GM18498 (cell line): ENCODE results near the gene MLEC.

Experiments used
- ATAC-seq: cut with Tn5 transposase; IDR thresholded peaks from one replicate; pipeline ENCODE4 v1.9.1; 2021; ENCODE audit warnings: mild to moderate bottlenecking, moderate library complexity; ENCODE audit not compliant: unreplicated experiment

The MLEC gene

DNA sequence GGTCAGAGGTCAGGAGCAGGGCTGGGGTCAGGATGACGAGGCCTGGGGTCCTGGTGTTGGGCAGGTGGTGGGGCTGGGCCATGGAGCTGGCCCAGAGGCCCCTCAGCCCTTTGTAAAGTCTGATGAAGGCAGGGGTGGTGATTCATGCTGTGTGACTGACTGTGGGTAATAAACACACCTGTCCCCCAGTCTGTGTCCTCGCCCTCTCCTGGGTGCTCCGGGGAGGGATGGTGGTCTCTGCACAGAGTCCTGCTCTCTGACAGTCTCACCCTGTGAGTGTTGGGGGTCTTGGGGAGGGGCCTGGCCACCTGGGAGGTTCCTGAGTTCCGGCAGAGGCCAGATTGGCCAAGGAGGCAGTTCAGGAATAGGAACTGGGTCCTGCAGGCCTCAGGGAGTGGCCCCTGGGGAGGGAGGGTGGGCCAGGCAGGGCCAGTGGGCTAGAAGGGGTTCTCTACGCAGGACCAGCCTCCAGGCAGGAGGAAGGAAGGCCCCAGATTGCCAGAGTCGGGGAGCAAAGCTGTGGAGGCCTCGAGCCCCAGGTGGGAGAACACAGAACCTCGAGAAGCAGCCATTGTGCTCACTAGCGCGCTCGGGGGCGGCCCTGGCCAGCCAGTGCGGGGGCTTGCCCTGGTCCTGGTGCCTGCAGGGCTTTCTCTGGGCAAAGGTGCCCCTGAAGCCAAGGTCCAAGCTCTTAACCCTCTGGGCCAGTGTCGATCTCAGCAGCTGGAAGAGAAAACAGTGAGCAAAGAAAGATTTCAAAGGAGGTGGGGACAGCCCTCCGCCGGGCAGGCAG is 53.1 kb downstream of the MLEC start:
- no peak for ATAC-seq

DNA sequence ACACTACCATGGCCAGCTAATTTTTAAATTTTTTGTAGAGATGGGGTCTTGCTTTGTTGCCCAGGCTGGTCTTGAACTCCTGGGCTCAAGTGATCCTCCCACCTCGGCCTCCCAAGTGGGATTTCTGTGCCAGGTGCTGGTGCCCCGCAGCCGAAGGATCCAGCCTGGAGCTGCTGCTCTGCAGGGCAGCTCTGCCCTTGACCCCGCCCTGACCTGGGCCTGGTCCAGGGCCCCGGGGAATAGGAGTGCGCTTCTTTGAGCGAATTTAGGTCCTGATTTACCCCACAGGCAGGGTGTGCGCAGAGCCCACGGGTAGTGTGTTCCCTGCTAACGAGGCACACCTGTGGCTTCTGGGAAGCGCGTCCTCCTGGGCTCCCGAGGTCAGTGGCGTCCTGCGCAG is 53.9 kb downstream of the MLEC start:
- no peak for ATAC-seq

DNA sequence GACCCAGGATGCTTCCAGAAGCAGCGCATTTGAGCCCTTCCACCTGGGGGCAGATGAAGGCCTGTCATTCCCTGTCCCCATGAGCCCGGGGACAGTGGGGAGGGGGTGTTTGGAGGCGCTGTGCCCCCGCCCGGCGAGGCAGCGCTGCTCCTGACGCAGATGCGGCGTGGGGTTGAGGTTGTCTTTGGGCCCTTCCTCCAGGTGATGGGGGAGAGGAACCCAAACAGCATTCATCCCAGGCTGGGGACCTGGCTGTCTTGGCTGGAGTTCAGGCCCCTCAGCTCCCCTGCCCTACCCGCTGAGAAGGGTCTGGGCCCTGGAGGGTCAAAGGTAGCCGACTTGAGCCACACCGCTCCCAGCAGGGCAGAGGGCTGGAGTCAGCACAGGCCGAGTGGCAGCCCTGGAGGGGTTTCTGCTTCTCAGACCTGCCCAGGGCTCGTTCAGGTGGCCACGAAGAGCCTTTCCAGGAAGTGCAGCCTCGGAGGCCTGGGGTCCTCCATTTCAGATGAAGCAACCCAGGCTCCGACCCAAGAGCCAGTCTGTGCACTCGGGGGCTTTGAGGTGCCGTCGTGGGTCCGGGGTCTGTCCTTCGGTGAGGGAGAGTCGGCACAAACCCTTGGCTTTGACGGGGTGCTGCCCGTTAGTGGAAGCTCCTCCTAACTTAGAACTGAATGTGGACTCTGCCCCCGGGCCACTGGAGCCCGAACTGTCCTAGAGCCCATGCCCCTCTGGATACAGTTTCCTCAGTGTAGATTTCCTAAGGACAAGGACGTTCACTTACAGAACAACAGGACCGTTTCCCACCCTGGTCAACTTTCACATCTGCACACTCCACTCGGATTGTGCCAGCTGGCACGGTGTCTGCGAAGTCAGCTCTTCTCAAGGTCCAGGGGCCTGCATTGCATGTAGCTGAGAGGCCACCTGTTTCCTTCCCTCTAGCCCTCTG is 54.8 kb downstream of the MLEC start:
- no peak for ATAC-seq

DNA sequence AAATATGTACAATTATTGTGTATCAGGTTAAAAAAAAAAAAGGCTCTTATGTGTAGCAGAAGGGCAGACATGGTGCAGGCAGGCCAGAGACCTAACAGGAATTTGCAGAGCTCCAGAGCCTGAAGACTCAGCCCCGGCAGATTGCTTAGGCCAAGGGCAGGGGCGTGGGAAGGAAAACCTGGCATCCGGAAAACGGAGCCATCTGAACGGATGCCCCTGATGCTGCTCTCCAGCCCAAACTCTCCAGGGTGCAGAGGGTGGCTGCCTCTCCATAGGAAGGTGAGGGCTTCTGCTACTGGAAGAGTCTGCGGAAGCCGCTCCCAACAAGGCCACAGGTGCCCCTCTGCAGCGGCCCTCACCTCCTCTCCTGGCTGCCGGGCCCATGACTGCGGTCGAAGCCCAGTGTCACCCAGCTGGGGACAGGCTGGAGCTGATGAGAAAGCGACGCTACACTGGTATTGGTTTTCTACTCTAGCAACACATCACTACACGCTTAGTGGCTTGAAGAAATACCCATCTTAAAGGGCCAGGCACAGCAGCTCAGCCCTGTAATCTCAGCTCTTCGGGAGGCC is 58.1 kb downstream of the MLEC start:
- no peak for ATAC-seq

DNA sequence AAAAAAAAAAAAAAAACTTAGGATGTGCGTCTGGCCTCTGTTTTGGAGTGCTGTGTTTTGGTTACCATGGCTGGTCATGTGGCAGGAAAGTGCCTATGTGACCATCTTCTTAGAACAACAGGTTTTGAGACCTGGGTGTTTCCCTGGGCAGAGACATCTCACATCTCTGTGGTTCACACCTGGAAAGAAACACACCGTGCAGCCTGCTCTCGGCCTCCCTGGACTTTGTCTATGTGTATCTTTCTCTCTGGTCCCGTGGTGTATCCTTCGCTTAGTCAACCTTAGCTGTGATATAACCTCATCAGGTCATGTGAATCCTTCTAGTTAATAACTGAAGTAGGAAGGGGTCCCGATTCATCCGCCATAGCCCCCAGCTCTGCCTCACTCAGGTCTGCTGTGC is 61.3 kb downstream of the MLEC start:
- no peak for ATAC-seq

DNA sequence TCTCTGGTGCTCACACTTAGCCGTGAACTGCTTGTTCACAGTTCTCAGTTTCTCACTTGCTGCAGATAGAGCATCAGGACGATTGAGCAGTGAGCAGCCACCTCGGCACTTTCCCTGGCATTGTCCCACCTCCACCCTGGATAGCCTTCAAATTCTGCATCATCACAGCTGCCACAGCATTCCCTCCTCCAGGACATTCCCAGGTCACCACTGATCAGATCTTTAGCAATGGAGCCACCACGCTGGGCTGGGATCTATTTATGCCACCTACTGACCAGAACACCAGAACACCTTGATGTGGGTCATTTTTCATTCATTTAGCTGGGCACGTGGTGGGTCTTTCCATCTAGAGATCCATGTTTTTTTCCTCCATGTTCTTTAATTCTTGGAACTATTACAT is 62.3 kb downstream of the MLEC start:
- no peak for ATAC-seq

- ATAC-seq, result no peak
These were observed 63.9 kb downstream of the MLEC start for GRCh38 chr12:120750806-120751205.

GRCh38 chr12:120751389-120751788 is 64.4 kb downstream of the MLEC start:
- no peak for ATAC-seq
